IPS-15b (cell line): ENCODE results near the gene COX20.

Experiments
- H3K27me3 ChIP-seq: one replicate; pipeline ENCODE4 v1.6.1; 2013; ENCODE audit warnings: low read length; ENCODE audit not compliant: control insufficient read depth, insufficient read depth
- H3K36me3 ChIP-seq: one replicate; pipeline ENCODE4 v1.6.1; 2013; ENCODE audit warnings: low read length; ENCODE audit not compliant: control insufficient read depth, insufficient read depth
- H3K4me1 ChIP-seq: one replicate; pipeline ENCODE4 v1.6.1; 2013; ENCODE audit warnings: mild to moderate bottlenecking, low read length; ENCODE audit not compliant: control insufficient read depth, insufficient read depth
- H3K4me3 ChIP-seq: one replicate; pipeline ENCODE4 v1.5.1; 2013; ENCODE audit warnings: low read depth, low read length
- H3K9ac ChIP-seq: one replicate; pipeline ENCODE4 v1.6.1; 2013; ENCODE audit warnings: low read depth, mild to moderate bottlenecking, low read length
- H3K9me3 ChIP-seq: one replicate; pipeline ENCODE4 v1.6.1; 2013; ENCODE audit warnings: mild to moderate bottlenecking, low read length; ENCODE audit not compliant: control insufficient read depth, insufficient read depth

The COX20 gene

DNA sequence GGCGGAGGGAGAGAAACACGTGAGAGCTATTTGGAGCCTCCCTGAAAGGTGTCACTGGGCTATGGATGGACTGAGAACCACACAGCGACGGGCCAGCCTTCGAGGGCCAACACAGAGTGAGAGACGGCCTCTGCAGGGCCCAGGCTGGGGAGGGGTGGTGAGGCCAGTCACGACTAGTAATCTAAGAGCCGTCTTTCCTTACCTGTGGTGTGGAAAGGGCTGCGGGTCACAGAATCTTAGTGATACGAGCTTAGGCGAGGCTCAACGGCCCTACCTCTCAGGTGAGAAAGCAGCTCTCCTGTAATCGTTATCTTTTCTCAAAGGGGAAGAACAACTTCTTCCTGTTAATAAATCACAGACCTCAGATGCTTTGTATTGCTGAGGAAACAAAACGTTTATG is 33.4 kb upstream of the COX20 start:
- Histone ChIP-seq H3K27me3 (no peaks in the 10 kb centered on the region), H3K4me1 (no peaks in the 10 kb centered on the region), H3K9me3 (no peaks in the 10 kb centered on the region), H3K9ac (no peak overlapping the region), H3K4me3 (no peak overlapping the region), H3K36me3 (no peaks in the 10 kb centered on the region)

DNA sequence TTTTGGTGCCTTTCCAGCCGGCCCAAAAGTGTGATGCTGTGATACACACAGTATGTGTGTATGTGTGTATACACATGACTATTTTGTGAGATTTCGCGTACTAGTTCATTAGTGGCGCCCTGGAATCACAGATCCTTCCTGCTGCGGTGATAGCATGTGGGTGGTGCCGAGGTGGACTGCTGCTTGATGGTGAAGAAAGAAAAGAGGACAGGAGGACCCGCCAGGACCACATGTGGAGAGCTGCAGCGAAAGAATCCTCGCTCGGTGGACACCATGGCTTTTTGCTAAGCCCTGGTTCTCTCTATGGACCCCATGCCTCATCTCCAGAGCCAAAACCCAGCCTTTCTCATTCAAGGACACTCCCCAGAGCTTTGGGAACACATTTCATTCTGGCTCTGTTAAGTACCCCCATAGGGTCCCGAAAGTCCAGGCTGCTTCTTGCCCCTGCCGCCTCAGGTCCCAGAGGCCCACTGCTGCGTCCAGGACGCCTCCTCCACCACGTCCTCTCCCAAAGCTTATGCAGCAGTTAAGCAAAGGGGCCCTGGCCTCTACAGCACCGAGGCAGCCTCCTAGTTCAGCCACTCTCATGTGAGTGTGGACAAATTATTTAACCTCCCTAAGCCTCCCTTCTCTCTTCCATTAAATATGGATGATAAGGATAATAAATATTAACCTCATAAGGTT is 32.8 kb upstream of the COX20 start:
- Histone ChIP-seq H3K4me1 (no peaks in the 10 kb centered on the region), H3K36me3 (no peaks in the 10 kb centered on the region), H3K4me3 (no peak overlapping the region), H3K9me3 (no peaks in the 10 kb centered on the region), H3K27me3 (no peaks in the 10 kb centered on the region), H3K9ac (no peak overlapping the region)

DNA sequence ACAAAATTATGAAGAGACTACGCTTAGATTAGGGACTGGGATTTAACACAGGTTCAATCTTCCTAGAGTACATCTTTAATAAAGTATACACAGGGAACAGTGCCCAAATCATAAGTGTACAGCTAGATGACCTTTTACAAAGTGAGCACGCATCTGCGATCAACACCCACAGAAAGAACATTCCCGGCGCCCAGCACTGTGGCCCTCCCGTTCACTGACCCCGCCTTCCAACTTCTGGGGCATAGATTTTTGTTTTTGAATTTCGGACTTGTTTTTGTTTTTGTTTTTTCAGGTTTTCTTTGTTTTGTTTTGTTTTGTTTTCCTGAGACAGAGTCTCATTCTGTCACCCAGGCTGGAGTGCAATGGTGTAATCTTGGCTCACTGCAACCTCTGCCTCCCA is 30.6 kb upstream of the COX20 start:
- no peaks in the 10 kb centered on the region for H3K36me3 ChIP-seq
- H3K27me3 ChIP-seq, result no peaks in the 10 kb centered on the region

DNA sequence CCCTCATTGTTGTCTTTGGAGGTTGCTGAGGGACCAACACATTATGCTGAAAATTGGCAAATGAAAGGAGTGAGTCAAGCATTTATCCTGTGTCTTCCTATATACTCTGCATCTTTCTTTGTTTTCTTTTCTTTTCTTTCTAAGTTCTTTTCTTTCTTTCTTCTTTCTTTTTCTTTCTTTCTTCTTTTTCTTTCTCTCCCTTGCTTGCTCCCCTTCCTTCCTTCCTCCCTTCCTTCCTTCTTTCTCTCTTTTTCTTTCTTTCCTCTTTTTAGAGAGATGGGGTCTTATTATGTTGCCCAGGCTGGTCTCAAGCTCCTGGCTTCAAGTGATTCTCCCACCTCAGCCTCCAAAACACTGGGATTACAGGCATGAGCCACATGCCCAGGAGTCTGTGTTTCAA is 28.3 kb upstream of the COX20 start:
- Histone ChIP-seq H3K9ac (no peak overlapping the region), H3K27me3 (no peaks in the 10 kb centered on the region), H3K4me1 (no peaks in the 10 kb centered on the region), H3K36me3 (no peaks in the 10 kb centered on the region), H3K9me3 (no peaks in the 10 kb centered on the region), H3K4me3 (no peak overlapping the region)

More for the DNA sequence above, 30.6 kb upstream of the COX20 start:
- no peak overlapping the region for H3K4me3 ChIP-seq
- no peak overlapping the region for H3K9ac ChIP-seq
- H3K9me3 ChIP-seq, result no peaks in the 10 kb centered on the region
- no peaks in the 10 kb centered on the region for H3K4me1 ChIP-seq

DNA sequence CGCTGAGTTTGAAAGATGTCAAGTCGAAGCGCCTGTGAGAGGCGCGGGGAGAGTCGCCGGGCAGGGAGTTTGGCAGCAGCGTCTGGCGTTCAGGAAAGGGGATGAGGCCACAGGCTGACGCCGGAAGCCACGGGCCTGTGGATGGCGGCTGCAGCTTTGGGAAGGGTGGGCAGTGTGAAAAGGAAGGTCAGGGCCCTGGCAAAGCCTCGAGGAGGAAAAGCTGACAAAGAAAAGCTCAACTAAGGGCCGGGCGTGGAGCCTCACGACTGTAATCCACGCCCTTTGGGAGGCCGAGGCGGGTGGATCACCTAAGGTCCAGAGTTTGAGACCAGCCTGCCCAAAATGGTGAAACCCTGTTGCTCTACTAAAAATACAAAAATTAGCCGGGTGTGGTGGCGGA is 25.2 kb upstream of the COX20 start:
- Histone ChIP-seq H3K36me3 (no peaks in the 10 kb centered on the region), H3K4me1 (peaks cover 4% of the 10 kb centered on the region), H3K9ac (no peak overlapping the region), H3K27me3 (no peaks in the 10 kb centered on the region), H3K4me3 (no peak overlapping the region), H3K9me3 (no peaks in the 10 kb centered on the region)

DNA sequence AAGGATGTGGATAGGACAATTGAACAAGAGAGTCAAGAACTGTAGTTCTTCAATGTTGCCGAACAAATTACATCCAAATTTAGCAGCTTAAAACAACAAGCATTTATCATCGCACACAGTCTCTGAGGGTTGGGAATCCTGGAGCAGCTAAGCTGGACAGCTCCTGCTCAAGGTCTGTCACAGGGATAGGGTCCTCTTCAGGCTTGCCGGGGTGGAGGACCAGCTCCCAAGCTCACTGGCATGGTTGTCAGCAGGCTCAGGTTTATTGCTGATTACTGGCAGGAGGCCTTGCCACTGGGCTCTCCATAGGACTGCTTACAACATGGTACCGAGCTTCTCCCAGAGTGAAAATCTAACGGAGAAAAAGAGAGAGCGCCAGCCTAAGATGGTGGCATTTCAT is 22.1 kb upstream of the COX20 start:
- no peak overlapping the region for H3K4me3 ChIP-seq
- no peaks in the 10 kb centered on the region for H3K36me3 ChIP-seq
- H3K4me1 ChIP-seq, result peaks cover 8% of the 10 kb centered on the region
- no peaks in the 10 kb centered on the region for H3K9me3 ChIP-seq
- H3K9ac ChIP-seq, result no peak overlapping the region
- H3K27me3 ChIP-seq, result no peaks in the 10 kb centered on the region

DNA sequence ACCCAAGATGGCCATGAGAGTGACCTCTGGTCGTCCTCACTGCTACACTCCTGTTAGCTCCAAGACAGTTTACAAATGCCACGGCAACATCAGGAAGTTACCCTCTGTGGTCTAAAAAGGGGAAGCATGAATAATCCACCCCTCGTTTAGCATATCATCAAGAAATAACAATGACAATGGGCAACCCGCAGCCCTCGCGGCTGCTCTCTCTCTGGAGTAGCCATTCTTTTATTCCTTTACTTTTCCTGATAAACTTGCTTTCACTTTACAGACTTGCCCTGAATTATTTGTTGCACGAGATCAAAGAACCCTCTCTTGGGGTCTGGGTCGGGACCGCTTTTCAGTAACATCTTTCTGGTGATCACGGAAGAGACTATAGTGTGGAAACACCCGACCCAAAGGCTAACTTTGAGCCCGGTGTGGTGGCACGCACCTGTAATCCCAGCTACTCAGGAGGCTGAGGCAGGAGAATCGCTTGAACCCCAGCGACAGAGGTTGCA is 19.8 kb upstream of the COX20 start:
- H3K9me3 ChIP-seq, result no peaks in the 10 kb centered on the region
- peak overlapping the region; percentile 47 for H3K4me3 ChIP-seq
- no peaks in the 10 kb centered on the region for H3K27me3 ChIP-seq
- H3K9ac ChIP-seq, result no peak overlapping the region
- no peaks in the 10 kb centered on the region for H3K36me3 ChIP-seq
- H3K4me1 ChIP-seq, result peaks cover 8% of the 10 kb centered on the region

DNA sequence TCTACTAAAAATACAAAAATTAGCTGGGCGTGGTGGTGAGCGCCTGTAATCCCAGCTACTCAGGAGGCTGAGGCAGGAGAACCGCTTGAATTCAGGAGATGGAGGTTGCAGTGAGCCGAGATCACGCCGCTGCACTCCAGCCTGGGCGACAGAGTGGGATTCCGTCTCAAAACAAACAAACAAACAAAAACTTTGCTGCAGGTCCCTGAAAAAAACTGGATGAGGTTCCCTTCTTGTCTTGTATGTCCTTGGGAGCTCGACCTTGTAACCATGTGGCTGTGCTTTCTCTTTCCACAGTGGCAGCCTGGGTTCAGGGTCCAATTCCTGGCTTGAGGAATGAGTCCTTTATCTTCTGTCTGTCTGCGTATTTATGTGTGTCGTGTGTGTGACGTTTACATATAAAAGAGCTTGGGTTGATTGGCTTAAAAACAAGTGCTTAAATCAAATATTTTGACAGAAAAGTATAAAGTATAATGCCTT is 18.0 kb upstream of the COX20 start:
- Histone ChIP-seq H3K4me1 (peaks cover 11% of the 10 kb centered on the region), H3K27me3 (no peaks in the 10 kb centered on the region), H3K36me3 (no peaks in the 10 kb centered on the region), H3K9ac (no peak overlapping the region), H3K9me3 (no peaks in the 10 kb centered on the region), H3K4me3 (peak overlapping the region; percentile 56)

DNA sequence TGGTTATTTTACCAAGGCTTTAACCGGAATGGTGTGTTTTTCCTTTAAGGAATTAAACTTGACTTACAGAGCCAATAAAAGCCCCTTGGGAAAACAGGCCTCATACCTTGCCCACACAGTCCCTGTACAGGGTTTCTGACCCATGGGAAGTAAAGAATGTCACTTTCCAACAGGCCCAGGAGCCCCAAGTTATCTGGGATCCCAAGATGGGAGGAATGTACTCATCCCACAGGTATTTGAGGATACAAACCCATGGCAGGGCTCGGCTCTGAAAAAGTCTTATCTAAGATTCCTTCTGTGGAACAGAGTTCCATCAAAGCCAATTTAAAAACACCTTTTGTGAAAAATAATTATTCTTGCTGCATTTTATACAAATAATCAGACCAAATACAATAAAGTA is 15.3 kb upstream of the COX20 start:
- Histone ChIP-seq H3K27me3 (no peaks in the 10 kb centered on the region), H3K36me3 (no peaks in the 10 kb centered on the region), H3K9me3 (no peaks in the 10 kb centered on the region), H3K4me3 (no peak overlapping the region), H3K4me1 (peaks cover 12% of the 10 kb centered on the region), H3K9ac (no peak overlapping the region)

DNA sequence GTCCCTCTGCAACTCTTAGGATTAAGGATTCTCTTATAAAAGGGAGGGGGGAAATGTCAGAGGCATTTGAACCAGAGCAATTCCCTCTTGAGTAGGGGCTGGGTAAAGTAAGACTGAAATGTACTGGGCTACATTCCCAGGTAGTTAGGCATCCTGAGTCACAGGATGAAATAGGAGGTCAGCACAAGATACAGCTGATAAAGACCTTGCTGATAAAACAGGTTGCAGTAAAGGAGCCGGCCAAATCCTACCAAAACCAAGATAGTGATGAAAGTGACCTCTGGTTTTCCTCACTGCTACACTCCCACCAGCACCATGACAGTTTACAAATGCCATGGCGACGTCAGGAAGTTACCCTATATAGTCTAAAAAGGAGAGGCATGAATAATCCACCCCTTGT is 14.3 kb upstream of the COX20 start:
- H3K4me1 ChIP-seq, result peaks cover 17% of the 10 kb centered on the region
- no peak overlapping the region for H3K4me3 ChIP-seq
- H3K9me3 ChIP-seq, result no peaks in the 10 kb centered on the region
- H3K9ac ChIP-seq, result no peak overlapping the region
- H3K27me3 ChIP-seq, result no peaks in the 10 kb centered on the region
- no peaks in the 10 kb centered on the region for H3K36me3 ChIP-seq

DNA sequence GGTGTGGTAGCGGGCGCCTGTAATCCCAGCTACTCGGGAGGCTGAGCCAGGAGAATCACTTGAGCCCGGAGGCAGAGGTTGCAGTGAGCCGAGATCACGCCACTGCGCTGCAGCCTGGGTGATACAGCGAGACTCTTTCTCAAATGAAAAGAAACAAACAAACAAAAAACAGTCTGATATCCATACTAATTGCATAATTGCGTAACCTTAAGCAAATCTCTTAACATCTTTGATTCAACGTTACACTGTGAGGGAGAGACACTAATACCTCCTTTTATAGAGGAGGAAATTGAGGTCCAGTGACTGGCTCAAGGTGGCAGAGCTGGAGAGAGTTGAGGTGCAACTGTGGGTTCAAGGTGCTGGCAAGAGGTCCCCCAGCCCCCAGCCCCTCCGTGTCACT is 12.6 kb upstream of the COX20 start:
- Histone ChIP-seq H3K4me3 (no peak overlapping the region), H3K9me3 (no peaks in the 10 kb centered on the region), H3K36me3 (no peaks in the 10 kb centered on the region), H3K27me3 (no peaks in the 10 kb centered on the region), H3K4me1 (peaks cover 13% of the 10 kb centered on the region), H3K9ac (no peak overlapping the region)

DNA sequence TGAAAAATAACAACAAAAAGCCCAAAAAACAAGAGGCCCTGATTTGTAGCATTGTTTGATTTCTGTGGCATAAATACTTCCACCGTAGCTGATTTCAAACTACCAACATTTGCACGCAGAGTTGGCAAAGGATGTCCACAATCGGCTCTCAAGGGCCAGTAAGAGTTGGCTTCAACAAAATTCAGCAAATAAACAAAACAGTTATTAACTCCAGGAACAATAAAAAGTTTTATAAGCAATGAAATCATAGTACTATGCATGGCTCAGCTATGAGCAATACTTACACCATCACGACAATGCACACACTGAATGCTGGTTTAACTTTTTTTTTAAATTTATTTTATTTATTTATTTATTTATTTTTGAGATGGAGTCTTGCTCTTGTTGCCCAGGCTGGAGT is 8.7 kb upstream of the COX20 start:
- Histone ChIP-seq H3K4me1 (peaks cover 10% of the 10 kb centered on the region), H3K9me3 (no peaks in the 10 kb centered on the region), H3K4me3 (no peak overlapping the region)

More for the DNA sequence above, 8.7 kb upstream of the COX20 start:
- H3K36me3 ChIP-seq, result no peaks in the 10 kb centered on the region
- no peaks in the 10 kb centered on the region for H3K27me3 ChIP-seq
- no peak overlapping the region for H3K9ac ChIP-seq
